Pancreas (tissue), 10 donors: ENCODE data around the gene ASB6. TPM values are rescaled to one million over a fixed set of nuclear protein-coding genes. Genes with fewer than 3 reads are reported as not detected.
A peak's percentile ranks its signal among the peaks of the same experiment; 100 is the strongest.

Source experiments
- ATAC-seq, 4 donors: fragments of 200-7000 bp; cut with Tn5 transposase; one replicate each; pipeline versions ENCODE4 v1.8.0 to v1.9.1; 2020; ENCODE audit warnings: mild to moderate bottlenecking in 4 of 4, moderate library complexity in 4 of 4
- DNase-seq, 6 donors: peaks; one replicate each; pipeline ENCODE4 v3.0.0-alpha.2; 2020
- FAIRE-seq: peaks from 2 replicates; lab custom pipeline; 2012; peaks lifted over from hg19 to GRCh38; lab: Jason Lieb, UNC
- H3K27ac ChIP-seq, 4 donors: fragments of 200-600 bp; sonication (generic); 1 replicate in 3 of 4; 2 replicates in 1 of 4; pipeline versions ENCODE4 v1.5.0 to v1.8.0; 2020
- H3K27me3 ChIP-seq, 4 donors: fragments of 200-600 bp; one replicate each; pipeline ENCODE4 v1.8.0; 2021
- H3K36me3 ChIP-seq, 3 donors: fragments of 200-600 bp; sonication (generic) in 1 of 3; one replicate each; pipeline versions ENCODE4 v1.5.0 to v1.8.0; 2020 to 2021
- H3K4me1 ChIP-seq, 3 donors: fragments of 200-600 bp; one replicate each; pipeline ENCODE4 v1.8.0; 2021
- H3K4me3 ChIP-seq, 4 donors: fragments of 200-600 bp; sonication (generic) in 2 of 4; one replicate each; pipeline versions ENCODE4 v1.5.0 to v1.8.0; 2020 to 2021
- H3K9me3 ChIP-seq, 4 donors: fragments of 200-600 bp; one replicate each; pipeline ENCODE4 v1.8.0; 2021
- WGBS, 2 donors: extraction: QIAGEN DNeasy Blood & Tissue Kit; methylation state at CpG; one replicate each; pipeline ENCODE4 v1.1.7; 2013; 5-methylcytosine and 5-hydroxymethylcytosine counted together
- intact Hi-C, 3 donors: fragments of 100-400 bp; cut with DNase I; formaldehyde crosslinking; loops; one replicate each; pipeline versions ENCODE4 v1.11.1 to v1.14.2; 2022
- polyA plus RNA-seq, 2 donors: library from polyadenylated mRNA; stranded (reverse); fragments of 200-250 nt; gene quantifications; one replicate each; pipeline ENCODE4 v1.2.3, GENCODE V29; 2013
- total RNA-seq, 6 donors: library from RNA; stranded (reverse); fragmentation: NEBNext Ultra II Directional in 4 of 6; extraction: Animal tissue kit (Norgen Biotek cat#: 25700) in 4 of 6; gene quantifications; one replicate each; pipeline versions ENCODE4 v1.2.1 to v1.2.4, GENCODE V29; 2021 to 2023
- TF ChIP-seq, protein P1 (sequence below), 4 donors: fragments of 200-600 bp; sonication (generic) in 3 of 4; IDR thresholded peaks; one replicate each; pipeline versions ENCODE4 v1.5.0 to v1.8.0; 2021; ENCODE audit warnings: antibody characterized with exemption in 4 of 4
- donor health status: healthy with polysubstance abuse.
- donor health status: DM: no; HTN: no; CAD: no; lungs with moderate emphysema.
- donor health status: DM: no; HTN: no; CAD: no.
- donor health status: control.
- donor health status: control.
- donor health status: Bipolar disorder and iron deficiency.
- donor health status: DM: yes; HTN: yes; CAD: no.
- donor health status: DM: no; HTN: no; CAD: no.
- donor health status: DM: no; HTN: no; CAD: no.
- donor health status: DM: yes; HTN: yes; CAD: no.

ASB6 gene
- total and polyA plus RNA-seq, 8 donors, result 6.3 to 23.7 (median 9.0) TPM

DNA sequence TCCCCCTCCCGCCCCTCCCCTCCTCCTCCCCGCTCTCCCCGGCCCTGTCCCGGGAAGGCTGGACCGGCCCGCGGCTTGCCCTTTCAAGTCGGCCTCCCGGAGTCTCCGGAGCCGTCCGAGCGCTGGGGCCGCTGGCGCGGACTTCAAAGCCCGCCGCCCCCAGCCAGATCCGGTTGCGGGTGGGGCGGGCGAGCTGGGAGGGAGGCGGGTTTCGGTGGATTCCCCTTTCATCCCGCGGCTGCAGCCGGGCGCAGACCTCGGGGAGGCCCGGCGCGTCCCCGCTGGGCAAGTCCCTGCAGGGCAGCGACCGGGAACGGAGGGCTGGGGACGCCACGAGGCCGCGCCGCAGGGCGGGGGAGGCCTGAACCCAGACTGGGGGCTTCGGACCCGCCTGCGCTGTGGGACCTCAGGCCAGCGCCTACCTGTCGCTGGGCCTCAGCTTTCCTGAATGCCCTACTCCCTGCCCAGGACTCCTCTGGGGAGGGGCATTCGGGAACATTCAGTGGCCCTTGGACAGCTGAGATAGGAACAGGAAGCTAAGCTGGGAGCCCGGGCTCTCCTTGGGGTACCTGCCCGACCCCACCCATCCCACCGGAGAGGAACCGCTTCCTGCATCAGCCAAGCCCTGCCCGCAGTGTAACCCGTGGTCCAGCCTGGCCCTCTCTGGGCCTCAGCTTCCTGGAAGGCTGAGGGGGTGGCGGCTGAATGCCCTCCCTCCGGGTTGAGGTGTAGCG, 44.4 kb downstream of the ASB6 start:
- H3K4me1 ChIP-seq, result peaks cover 0 to 8% (median 0%) of the 10 kb centered on the region in 3 donors
- intact Hi-C loops, result no loop called here
- FAIRE-seq (no peak), DNase-seq (peak; percentile 54 to 85 (median 66)), ATAC-seq (peak; percentile 70 to 82 (median 81))
- H3K27ac ChIP-seq, result peak overlapping the region in 3 of 4 donors; percentile 16 to 78 (median 66)
- H3K27me3 ChIP-seq, result no peaks in the 10 kb centered on the region
- no peaks in the 10 kb centered on the region for H3K9me3 ChIP-seq
- no peaks in the 10 kb centered on the region for H3K36me3 ChIP-seq
- TF ChIP-seq, protein P1, sequence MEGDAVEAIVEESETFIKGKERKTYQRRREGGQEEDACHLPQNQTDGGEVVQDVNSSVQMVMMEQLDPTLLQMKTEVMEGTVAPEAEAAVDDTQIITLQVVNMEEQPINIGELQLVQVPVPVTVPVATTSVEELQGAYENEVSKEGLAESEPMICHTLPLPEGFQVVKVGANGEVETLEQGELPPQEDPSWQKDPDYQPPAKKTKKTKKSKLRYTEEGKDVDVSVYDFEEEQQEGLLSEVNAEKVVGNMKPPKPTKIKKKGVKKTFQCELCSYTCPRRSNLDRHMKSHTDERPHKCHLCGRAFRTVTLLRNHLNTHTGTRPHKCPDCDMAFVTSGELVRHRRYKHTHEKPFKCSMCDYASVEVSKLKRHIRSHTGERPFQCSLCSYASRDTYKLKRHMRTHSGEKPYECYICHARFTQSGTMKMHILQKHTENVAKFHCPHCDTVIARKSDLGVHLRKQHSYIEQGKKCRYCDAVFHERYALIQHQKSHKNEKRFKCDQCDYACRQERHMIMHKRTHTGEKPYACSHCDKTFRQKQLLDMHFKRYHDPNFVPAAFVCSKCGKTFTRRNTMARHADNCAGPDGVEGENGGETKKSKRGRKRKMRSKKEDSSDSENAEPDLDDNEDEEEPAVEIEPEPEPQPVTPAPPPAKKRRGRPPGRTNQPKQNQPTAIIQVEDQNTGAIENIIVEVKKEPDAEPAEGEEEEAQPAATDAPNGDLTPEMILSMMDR (IDR thresholded peaks at IDR 0.05), result no peak
- WGBS, 2 donors, result 11 to 13% methylated on average over 42 to 55 of the region's 57 CpGs
- H3K4me3 ChIP-seq, result peak overlapping the region in 2 of 4 donors; percentile 24 to 34

DNA sequence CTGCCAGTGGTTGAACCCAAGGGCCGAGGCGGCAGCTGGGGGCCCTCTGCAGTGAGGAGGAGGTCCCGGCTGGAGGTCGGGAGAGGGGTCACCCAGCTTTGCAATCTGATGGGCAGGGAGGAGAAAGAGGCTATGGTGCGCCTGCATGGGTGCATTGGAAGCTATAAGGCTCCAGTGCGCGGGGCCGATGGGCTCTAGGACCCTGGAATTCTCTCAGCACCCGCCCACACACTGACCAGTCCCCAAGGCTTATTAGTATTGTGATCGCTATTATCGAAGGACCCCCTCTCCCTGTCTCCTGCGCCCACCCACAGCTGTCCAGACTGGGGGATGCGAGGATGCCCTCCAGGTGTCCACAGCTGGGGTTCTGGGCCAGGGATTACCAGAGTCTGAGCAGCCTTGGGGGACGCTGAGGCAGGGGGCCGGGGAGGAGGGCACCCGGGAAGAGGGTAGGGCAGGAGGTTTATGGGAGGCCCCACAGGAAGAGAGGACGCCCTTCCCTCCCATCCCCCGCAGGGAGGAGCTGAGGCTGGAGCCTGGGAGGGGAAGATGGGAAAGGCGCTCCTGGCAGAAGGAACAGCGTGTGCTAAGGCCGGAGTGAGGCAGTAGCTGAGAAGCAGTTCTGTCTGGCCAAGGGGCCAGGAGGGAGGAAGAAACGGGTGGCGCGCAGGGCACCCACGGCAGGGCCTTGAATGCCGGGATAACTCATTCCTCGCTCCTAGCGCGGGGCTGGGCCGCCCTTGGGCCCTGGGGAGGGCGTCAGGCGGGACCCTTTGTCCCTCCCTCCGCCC, 45.2 kb downstream of the ASB6 start:
- FAIRE-seq, result no peak
- intact Hi-C loops, result no loop called here
- Histone ChIP-seq H3K27ac (peak overlapping the region in 3 of 4 donors; percentile 16 to 78 (median 66)), H3K4me1 (peaks cover 0 to 8% (median 0%) of the 10 kb centered on the region in 3 donors), H3K9me3 (no peaks in the 10 kb centered on the region), H3K27me3 (no peaks in the 10 kb centered on the region), H3K4me3 (peak overlapping the region in 2 of 4 donors; percentile 24 to 34), H3K36me3 (no peaks in the 10 kb centered on the region)
- 43 to 55% methylated on average over 21 to 32 of the region's 33 CpGs for WGBS, 2 donors
- peak in 1 of 6 donors; percentile 71 for DNase-seq
- TF ChIP-seq, protein P1 (IDR thresholded peaks at IDR 0.05), result no peak
- peak; percentile 41 to 66 (median 54) for ATAC-seq

DNA sequence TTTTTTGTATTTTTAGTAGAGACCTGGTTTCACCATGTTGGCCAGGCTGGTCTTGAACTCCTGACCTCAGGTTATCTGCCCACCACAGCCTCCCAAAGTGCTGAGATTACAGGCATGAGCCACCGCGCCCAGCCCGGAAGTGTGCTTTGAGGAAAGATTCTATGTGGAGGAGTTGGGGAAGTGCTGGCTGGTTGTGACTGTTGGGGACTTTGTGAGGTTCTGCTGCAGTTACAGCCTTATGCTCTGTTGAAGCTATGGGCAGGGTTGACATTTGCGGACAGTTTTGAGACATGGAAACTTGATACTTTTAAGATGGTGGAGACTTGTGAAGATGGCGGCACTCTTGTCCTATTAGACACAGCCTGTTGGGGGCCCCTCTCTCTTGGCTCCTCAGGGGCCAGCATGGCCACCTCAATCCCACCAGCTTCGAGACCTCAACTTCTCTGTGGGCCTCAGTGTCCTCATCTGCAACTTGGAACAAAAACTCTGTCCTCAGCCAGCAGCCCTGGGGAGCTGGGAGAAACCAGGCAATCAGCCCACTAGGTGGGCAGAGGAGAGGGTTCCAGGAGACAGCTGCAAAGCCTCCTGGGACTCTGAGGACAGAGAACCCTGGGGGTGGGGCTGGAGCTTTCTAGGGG, 45.9 kb downstream of the ASB6 start:
- Histone ChIP-seq H3K4me1 (peaks cover 0 to 8% (median 0%) of the 10 kb centered on the region in 3 donors), H3K27me3 (no peaks in the 10 kb centered on the region), H3K36me3 (no peaks in the 10 kb centered on the region), H3K4me3 (no peak overlapping the region), H3K27ac (no peak overlapping the region), H3K9me3 (no peaks in the 10 kb centered on the region)
- intact Hi-C loops, result no loop called here
- TF ChIP-seq, protein P1 (IDR thresholded peaks at IDR 0.05), result no peak
- ATAC-seq, result no peak
- no peak for FAIRE-seq
- peak in 1 of 6 donors; percentile 39 for DNase-seq
- 90 to 93% methylated on average over 6 of the region's 6 CpGs for WGBS, 2 donors

- ATAC-seq, result no peak
- H3K4me1 ChIP-seq, result peaks cover 0 to 8% (median 0%) of the 10 kb centered on the region in 3 donors
- H3K4me3 ChIP-seq, result no peak overlapping the region
- DNase-seq, result no peak
- no peak overlapping the region for H3K27ac ChIP-seq
- intact Hi-C loops, result no loop called here
- no peak for FAIRE-seq
- TF ChIP-seq, protein P1 (IDR thresholded peaks at IDR 0.05), result no peak
- H3K27me3 ChIP-seq, result no peaks in the 10 kb centered on the region
- no peaks in the 10 kb centered on the region for H3K36me3 ChIP-seq
- WGBS, 2 donors, result 65 to 79% methylated on average over 5 of the region's 5 CpGs
- no peaks in the 10 kb centered on the region for H3K9me3 ChIP-seq
Observed at GRCh38 chr9:129595311-129595741, 46.6 kb downstream of the ASB6 start.
